ENCODE data around the gene CDH12. TPM values are rescaled to one million over a fixed set of nuclear protein-coding genes. Genes with fewer than 3 reads are reported as not detected.

Gene CDH12
- total and polyA plus RNA-seq, 2 donors, result 0.05 to 3.5 TPM

DNA sequence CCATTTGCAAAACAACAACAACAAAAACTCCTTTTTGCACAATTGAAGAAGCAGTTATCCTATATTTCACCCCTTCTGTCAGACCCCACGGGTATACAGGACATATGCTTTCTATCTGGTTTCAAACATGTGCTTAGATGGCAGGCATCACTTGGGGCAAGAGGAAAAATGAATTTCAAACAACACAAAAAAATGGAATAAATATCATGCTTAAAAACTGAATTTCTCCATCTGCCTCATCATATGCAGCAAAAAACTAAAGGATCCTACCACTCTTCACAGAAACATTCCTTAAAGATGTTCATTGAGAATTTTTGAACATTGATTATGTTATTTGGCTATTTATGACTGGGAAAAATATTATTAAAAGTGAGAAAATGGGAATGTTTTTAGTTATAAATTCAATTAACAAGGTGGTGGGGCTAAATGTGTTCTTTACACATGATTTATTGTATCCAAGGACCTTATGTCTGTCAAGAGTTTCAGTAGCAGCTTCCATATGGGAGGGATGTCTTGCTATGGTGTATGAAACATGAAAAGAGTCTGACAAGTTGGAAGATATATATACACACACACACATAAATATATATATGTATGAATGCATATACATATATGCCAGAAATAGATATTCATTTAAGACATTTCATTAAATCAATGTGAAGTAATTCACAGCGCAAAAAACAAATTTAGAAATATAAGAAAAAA, 358.0 kb downstream of the CDH12 start:
- Histone ChIP-seq H3K27ac (ENCODE audit: low read depth) (no peak overlapping the region), H3K4me3 (ENCODE audit: low read depth, low read length) (no peak overlapping the region), H3K4me1 (ENCODE audit: insufficient read depth) (no peaks in the 10 kb centered on the region), H3K36me3 (ENCODE audit: insufficient read depth) (no peaks in the 10 kb centered on the region)
- 87% methylated on average over 2 of the region's 2 CpGs for WGBS
- DNase-seq (ENCODE audit: extremely low spot score), result no peak

DNA sequence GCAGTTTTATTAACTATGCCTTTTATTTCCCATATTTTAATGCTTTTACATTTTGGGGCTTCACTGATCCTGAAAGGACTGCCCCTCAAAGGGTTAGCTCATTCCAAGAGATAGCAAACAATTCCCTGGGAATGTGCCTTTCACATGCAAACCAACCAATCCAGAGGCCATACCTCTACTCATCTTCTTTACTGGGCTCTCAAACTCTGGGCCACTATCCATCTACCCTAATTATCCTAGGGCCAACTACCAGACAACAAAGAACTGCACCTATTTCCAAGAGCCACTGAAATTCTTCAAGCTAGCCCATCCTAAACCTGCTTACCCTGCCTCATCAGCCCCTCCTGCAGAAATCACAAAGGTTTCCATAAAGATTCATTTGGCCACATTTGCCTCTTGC, 364.7 kb downstream of the CDH12 start:
- Histone ChIP-seq H3K4me1 (ENCODE audit: insufficient read depth) (no peaks in the 10 kb centered on the region), H3K36me3 (ENCODE audit: insufficient read depth) (no peaks in the 10 kb centered on the region), H3K4me3 (ENCODE audit: low read depth, low read length) (no peak overlapping the region), H3K27ac (ENCODE audit: low read depth) (no peak overlapping the region)
- no peak for DNase-seq (ENCODE audit: extremely low spot score)

DNA sequence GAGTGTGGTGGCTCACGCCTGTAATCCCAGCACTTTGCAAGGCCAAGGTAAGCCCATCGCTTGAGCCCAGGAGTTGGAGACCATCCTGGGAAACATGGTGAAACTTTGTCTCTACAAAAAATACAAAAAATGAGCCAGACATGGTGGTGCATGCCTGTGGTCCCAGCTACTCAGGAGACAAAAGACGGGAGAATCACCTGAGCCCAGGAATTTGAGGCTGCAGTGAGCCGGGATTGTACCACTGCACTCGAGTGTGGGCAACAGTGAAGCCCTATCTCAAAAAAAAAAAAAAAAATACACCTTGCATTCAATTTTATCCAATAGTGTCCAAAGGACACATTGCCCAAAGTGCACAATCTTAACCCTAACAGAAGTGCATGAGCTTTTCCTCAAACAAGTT, 372.8 kb downstream of the CDH12 start:
- no peak for DNase-seq (ENCODE audit: extremely low spot score)
- 72% methylated on average over 5 of the region's 5 CpGs for WGBS
- H3K36me3 ChIP-seq (ENCODE audit: insufficient read depth), result no peaks in the 10 kb centered on the region
- H3K4me1 ChIP-seq (ENCODE audit: insufficient read depth), result no peaks in the 10 kb centered on the region
- H3K27ac ChIP-seq (ENCODE audit: low read depth), result no peak overlapping the region
- H3K4me3 ChIP-seq (ENCODE audit: low read depth, low read length), result no peak overlapping the region

DNA sequence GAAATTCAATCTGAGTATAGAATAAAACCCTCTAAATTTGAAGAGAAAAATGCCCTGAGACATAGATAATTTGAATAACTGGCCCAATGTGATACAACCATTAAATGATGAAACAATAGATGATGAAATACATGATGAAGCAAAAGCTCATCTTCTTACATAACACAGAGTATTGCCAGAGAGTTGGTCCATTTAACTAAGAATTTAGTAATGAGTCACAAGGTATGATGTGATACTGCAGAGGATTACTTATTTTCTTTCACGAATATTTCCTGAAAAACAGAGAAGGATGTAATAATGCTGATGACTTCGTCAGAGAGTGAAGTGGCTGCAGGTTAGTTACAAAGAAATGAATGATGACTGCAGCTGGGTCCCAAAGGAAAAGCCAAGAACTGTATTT, 379.3 kb downstream of the CDH12 start:
- 85% methylated on average over 2 of the region's 2 CpGs for WGBS
- H3K27ac ChIP-seq (ENCODE audit: low read depth), result no peak overlapping the region
- DNase-seq (ENCODE audit: extremely low spot score), result no peak
- H3K4me1 ChIP-seq (ENCODE audit: insufficient read depth), result no peaks in the 10 kb centered on the region
- H3K36me3 ChIP-seq (ENCODE audit: insufficient read depth), result no peaks in the 10 kb centered on the region
- no peak overlapping the region for H3K4me3 ChIP-seq (ENCODE audit: low read depth, low read length)

DNA sequence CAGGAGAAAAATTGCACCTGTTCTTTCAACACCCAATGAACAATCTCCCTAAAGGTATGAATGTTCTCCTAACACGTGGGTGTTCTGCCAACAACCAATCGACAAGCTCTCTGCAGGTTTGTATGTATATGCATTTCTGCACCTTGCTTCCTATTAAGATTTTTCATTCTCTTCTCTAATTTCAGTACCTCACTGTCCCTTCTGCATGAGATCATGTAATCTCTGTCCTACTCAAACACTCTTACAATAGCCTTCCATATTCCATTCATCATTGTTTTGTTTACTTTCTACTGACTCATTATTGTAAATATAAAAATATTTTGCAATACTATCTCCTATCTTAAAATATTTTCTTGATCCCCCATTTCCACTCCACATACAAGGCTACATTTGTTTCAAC, 382.0 kb downstream of the CDH12 start:
- no peak for DNase-seq (ENCODE audit: extremely low spot score)
- WGBS, result 73% methylated on average over 2 of the region's 2 CpGs
- no peaks in the 10 kb centered on the region for H3K36me3 ChIP-seq (ENCODE audit: insufficient read depth)
- H3K4me3 ChIP-seq (ENCODE audit: low read depth, low read length), result no peak overlapping the region
- H3K4me1 ChIP-seq (ENCODE audit: insufficient read depth), result no peaks in the 10 kb centered on the region
- H3K27ac ChIP-seq (ENCODE audit: low read depth), result no peak overlapping the region

DNA sequence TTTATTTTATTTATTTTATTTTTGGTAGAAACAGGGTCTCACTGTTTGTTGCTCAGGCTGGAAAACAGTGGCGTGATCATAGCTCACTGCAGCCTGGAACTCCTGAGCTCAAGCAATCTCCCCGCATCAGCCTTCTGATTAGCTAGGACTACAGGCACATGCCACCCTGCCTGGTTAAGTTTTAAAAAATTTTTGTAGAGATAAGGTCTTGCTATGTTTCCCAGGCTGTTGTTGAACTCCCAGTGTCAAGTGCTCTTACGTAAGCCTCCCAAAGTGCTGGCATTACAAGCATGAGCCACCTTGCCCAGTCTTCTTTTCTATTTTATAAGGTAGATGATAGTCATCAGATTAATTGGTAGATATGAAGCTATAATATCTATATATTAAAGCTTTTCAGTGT, 382.7 kb downstream of the CDH12 start:
- WGBS, result 79% methylated on average over 3 of the region's 3 CpGs
- Histone ChIP-seq H3K27ac (ENCODE audit: low read depth) (no peak overlapping the region), H3K4me3 (ENCODE audit: low read depth, low read length) (no peak overlapping the region), H3K36me3 (ENCODE audit: insufficient read depth) (no peaks in the 10 kb centered on the region), H3K4me1 (ENCODE audit: insufficient read depth) (no peaks in the 10 kb centered on the region)
- no peak for DNase-seq (ENCODE audit: extremely low spot score)

DNA sequence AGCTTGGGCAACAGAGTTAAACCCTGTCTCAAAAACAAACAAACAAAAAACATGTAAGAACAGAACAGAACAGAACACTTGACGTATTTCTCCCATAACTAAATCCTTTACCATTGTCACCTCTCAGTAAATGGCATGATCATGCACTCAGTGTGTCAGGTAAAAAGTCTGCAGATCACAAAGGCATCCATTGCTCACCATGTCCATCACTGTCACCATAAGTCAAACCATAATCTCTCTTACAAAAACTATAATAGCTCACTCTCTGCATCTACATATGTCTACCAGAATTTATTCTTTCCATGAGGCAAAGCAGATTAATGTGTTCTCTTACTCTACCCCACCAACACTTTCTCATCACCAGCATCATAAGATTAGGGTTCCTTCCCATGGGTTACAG, 387.5 kb downstream of the CDH12 start:
- Histone ChIP-seq H3K4me3 (ENCODE audit: low read depth, low read length) (no peak overlapping the region), H3K27ac (ENCODE audit: low read depth) (no peak overlapping the region), H3K36me3 (ENCODE audit: insufficient read depth) (no peaks in the 10 kb centered on the region), H3K4me1 (ENCODE audit: insufficient read depth) (no peaks in the 10 kb centered on the region)
- 85% methylated on average over 1 of the region's 1 CpG for WGBS
- no peak for DNase-seq (ENCODE audit: extremely low spot score)

DNA sequence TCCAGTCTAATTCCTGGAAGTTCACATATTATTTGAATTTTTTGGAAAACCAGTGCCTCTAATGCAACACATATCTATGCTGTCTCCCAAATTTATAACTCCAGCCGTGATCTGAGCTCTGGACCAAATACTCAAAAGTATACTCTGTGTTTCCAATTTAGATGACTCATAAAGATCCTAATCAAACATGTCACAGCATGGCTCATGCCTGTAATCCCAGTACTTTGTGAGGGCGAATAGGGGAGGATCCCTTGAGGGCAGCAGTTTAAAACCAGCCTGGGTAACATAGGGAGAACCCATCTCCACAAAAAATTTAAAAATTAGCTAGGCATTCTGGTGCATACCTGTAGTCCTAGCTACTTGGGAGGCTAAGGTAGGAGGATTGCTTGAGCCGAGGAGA, 388.0 kb downstream of the CDH12 start:
- DNase-seq (ENCODE audit: extremely low spot score), result no peak
- H3K4me1 ChIP-seq (ENCODE audit: insufficient read depth), result no peaks in the 10 kb centered on the region
- no peaks in the 10 kb centered on the region for H3K36me3 ChIP-seq (ENCODE audit: insufficient read depth)
- WGBS, result 46% methylated on average over 3 of the region's 3 CpGs
- no peak overlapping the region for H3K27ac ChIP-seq (ENCODE audit: low read depth)
- no peak overlapping the region for H3K4me3 ChIP-seq (ENCODE audit: low read depth, low read length)

DNA sequence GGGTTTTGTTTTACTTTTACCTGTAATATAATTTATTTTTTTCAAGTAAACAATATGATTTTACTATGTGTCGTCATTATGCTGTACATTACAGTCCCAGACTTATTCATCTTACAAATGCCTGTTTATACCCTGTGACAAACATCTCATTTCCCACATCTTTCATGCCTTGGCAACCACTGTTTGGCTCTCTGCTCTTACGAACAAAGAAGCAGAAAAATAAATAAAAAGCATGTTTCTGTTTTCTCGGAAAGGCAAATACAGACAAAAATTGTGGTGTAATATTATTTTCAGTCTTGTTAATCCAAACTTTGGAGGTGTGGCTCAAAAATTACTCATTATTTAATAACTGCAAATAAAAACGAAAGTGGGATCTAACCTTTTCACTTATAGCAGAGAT, 393.0 kb downstream of the CDH12 start:
- no peak for DNase-seq (ENCODE audit: extremely low spot score)
- no peaks in the 10 kb centered on the region for H3K4me1 ChIP-seq (ENCODE audit: insufficient read depth)
- WGBS, result 63% methylated on average over 4 of the region's 4 CpGs
- no peak overlapping the region for H3K4me3 ChIP-seq (ENCODE audit: low read depth, low read length)
- no peaks in the 10 kb centered on the region for H3K36me3 ChIP-seq (ENCODE audit: insufficient read depth)
- no peak overlapping the region for H3K27ac ChIP-seq (ENCODE audit: low read depth)

DNA sequence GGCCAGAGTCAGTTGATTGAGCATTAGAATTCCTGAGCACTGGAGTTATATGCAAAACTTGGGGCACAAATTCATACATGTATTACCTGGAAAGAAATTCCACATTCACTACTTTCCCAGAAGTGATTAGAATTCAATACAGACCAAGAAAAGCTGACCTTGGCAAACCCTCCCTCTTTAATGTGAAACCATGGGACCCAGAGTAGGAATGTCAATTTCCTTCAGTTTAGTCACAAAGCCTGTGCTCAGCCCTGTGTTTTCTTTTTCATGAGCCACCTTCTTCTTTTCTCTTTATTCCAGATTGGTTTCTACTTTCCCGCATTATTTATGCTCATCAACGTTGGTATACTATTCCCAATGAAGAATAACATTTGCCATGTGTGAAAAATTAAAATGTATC, 420.2 kb downstream of the CDH12 start:
- H3K36me3 ChIP-seq (ENCODE audit: insufficient read depth), result no peaks in the 10 kb centered on the region
- H3K4me3 ChIP-seq (ENCODE audit: low read depth, low read length), result no peak overlapping the region
- H3K27ac ChIP-seq (ENCODE audit: low read depth), result no peak overlapping the region
- H3K4me1 ChIP-seq (ENCODE audit: insufficient read depth), result no peaks in the 10 kb centered on the region
- no peak for DNase-seq (ENCODE audit: extremely low spot score)
- 92% methylated on average over 2 of the region's 2 CpGs for WGBS

DNA sequence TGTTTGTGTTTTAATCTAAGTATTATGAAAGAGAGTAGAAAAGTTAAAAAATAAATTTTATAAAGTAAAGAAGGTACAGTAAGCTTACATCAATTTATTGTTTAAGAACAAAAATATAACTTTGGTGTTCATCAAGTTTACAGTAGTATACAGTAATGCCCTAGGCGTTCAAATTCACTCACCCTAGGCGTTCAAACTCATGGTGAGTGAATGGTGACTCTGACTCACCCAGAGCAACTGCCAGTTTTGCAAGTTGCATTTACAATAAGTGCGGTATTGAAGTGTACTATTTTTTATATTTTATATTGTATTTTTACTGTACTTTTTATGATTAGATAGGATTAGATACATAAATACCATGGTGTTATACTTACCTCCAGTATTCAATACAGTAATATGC, 421.3 kb downstream of the CDH12 start:
- DNase-seq (ENCODE audit: extremely low spot score), result no peak
- WGBS, result 90% methylated on average over 3 of the region's 3 CpGs
- H3K4me1 ChIP-seq (ENCODE audit: insufficient read depth), result no peaks in the 10 kb centered on the region
- no peak overlapping the region for H3K4me3 ChIP-seq (ENCODE audit: low read depth, low read length)
- H3K36me3 ChIP-seq (ENCODE audit: insufficient read depth), result no peaks in the 10 kb centered on the region
- H3K27ac ChIP-seq (ENCODE audit: low read depth), result no peak overlapping the region

DNA sequence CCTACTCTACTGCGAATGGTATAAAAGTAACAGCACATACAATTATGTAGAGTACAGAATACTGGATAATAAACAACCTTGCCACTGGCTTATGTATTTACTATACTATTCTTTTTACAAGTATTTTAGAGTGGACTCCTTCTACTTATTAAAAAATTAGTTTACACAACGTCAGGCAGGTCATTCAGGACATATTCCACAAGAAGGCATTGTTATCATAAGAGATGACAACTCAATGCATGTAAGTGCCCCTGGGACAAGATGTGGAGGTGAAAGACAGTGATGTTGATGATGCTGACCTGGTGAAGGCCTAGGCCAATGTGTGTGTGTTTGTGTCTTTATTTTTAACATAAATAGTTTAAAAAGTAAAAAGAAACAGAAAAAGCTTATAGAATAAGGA, 421.7 kb downstream of the CDH12 start:
- Histone ChIP-seq H3K36me3 (ENCODE audit: insufficient read depth) (no peaks in the 10 kb centered on the region), H3K4me3 (ENCODE audit: low read depth, low read length) (no peak overlapping the region), H3K4me1 (ENCODE audit: insufficient read depth) (no peaks in the 10 kb centered on the region), H3K27ac (ENCODE audit: low read depth) (no peak overlapping the region)
- WGBS, result 73% methylated on average over 2 of the region's 2 CpGs
- DNase-seq (ENCODE audit: extremely low spot score), result no peak

DNA sequence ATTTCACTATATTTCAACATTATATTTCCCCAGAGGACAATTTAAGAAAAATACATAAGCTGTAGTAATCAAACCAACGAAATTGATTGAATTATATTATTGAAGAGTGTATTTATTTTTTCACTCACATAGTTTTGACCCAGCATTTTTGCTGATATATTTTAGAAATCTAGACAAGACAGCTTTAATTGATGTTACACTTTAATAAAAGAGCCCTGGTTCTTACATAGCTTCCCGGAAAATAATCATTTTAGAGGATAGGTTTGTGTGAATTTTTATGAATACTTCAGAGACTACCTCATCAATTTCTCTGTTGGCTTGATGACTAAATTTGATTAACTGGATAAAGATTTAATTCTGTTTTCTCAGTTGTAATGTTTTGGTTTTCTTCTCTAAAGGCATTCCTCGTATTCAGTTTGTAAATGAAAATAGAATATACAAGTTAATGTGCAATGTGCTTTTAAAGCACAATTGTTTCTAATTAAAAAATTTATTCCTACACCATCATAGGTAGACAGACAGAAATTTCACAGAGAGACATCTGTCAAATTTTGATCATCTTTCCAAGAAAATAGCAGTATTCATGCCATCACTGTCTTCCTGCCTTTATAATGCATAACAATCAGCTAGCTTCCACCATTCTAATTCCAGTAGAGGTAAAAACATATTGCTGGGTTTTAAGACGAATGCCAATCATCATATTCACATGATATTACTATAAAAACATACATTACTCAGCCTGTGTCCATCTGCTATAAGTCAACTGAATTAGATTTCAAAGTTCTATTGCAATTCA, 441.4 kb downstream of the CDH12 start:
- no peak for DNase-seq (ENCODE audit: extremely low spot score)
- Histone ChIP-seq H3K27ac (ENCODE audit: low read depth) (no peak overlapping the region), H3K4me1 (ENCODE audit: insufficient read depth) (no peaks in the 10 kb centered on the region), H3K36me3 (ENCODE audit: insufficient read depth) (no peaks in the 10 kb centered on the region), H3K4me3 (ENCODE audit: low read depth, low read length) (no peak overlapping the region)
- WGBS, result 46% methylated on average over 4 of the region's 4 CpGs

DNA sequence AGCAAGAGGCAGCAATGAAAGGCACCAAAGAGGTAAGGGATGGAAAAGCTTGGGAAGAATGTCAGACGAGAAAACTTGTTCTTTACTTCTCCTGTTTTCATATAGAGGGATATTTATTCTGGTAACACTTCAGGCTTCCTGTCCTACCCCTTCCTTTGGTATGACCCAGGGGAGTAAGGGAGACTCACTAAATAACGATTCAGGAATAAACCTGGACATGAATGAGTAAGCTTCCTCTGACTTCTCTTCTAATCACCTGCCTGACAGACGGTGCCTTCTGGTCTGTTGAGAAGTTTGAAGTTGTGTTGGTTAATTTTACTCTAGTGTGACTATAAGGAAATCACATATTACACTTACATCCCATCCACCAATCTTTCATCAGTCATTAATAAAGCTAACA, 461.2 kb downstream of the CDH12 start:
- no peak for DNase-seq (ENCODE audit: extremely low spot score)
- H3K36me3 ChIP-seq (ENCODE audit: insufficient read depth), result no peaks in the 10 kb centered on the region
- no peak overlapping the region for H3K27ac ChIP-seq (ENCODE audit: low read depth)
- H3K4me1 ChIP-seq (ENCODE audit: insufficient read depth), result no peaks in the 10 kb centered on the region
- 75% methylated on average over 3 of the region's 3 CpGs for WGBS
- no peak overlapping the region for H3K4me3 ChIP-seq (ENCODE audit: low read depth, low read length)
